Breast epithelium (tissue), 4 donors: ENCODE data around the gene DSEL. TPM values are rescaled to one million over a fixed set of nuclear protein-coding genes. Genes with fewer than 3 reads are reported as not detected.

ENCODE experiments used
- DNase-seq, 2 donors: peaks; one replicate each; pipeline ENCODE4 v3.0.0-alpha.2; 2019; ENCODE audit warnings: low spot score in 2 of 2
- H3K27ac ChIP-seq, 2 donors: fragments of 200-600 bp; sonication (generic) in 1 of 2; one replicate each; pipeline ENCODE4 v1.5.1; 2016 to 2019; ENCODE audit warnings: mild to moderate bottlenecking in 1 of 2
- H3K27me3 ChIP-seq, 2 donors: fragments of 200-600 bp; sonication (generic) in 1 of 2; one replicate each; pipeline versions ENCODE4 v1.5.1 to v1.6.0; 2017 to 2019; ENCODE audit warnings: control low read depth in 1 of 2, mild to moderate bottlenecking in 1 of 2
- H3K36me3 ChIP-seq: fragments of 200-600 bp; one replicate; pipeline ENCODE4 v1.5.1; 2019
- H3K4me1 ChIP-seq, 2 donors: fragments of 200-600 bp; sonication (generic); one replicate each; pipeline ENCODE4 v1.5.1; 2016 to 2019; ENCODE audit warnings: control low read depth in 1 of 2
- H3K4me3 ChIP-seq, 3 donors: fragments of 200-600 bp; sonication (generic); 1 replicate in 2 of 3; 2 replicates in 1 of 3; pipeline ENCODE4 v1.5.1; 2016 to 2019; ENCODE audit warnings: mild to moderate bottlenecking in 3 of 3, moderate library complexity in 2 of 3
- H3K9me3 ChIP-seq, 2 donors: fragments of 200-600 bp; sonication (generic) in 1 of 2; one replicate each; pipeline ENCODE4 v1.5.1; 2016 to 2019; ENCODE audit warnings: control low read depth in 1 of 2
- POLR2A ChIP-seq: fragments of 450-650 bp; IDR thresholded peaks from one replicate; pipeline ENCODE4 v1.6.1; 2016; ENCODE audit warnings: antibody characterized with exemption, mild to moderate bottlenecking, moderate library complexity
- POLR2AphosphoS5 ChIP-seq, 3 donors: sonication (generic); formaldehyde crosslinking; IDR thresholded peaks; one replicate each; pipeline ENCODE4 v1.6.1; 2017; ENCODE audit warnings: antibody characterized with exemption in 3 of 3
- intact Hi-C: fragments of 100-400 bp; cut with DNase I; formaldehyde crosslinking; loops from one replicate; pipeline ENCODE4 v1.15.1; 2023; ENCODE audit warnings: low total_unique reads
- total RNA-seq, 3 donors: library from RNA; depleted of rRNA; stranded (reverse); fragments of >200 nt; gene quantifications; one replicate each; pipeline ENCODE4 v1.1.0, GENCODE V29; 2016
- TF ChIP-seq, protein P1 (sequence below), 3 donors: fragments of 450-650 bp; IDR thresholded peaks; one replicate each; pipeline ENCODE4 v1.5.1; 2016 to 2017; ENCODE audit warnings: antibody characterized with exemption in 3 of 3, mild to moderate bottlenecking in 3 of 3, moderate library complexity in 3 of 3

Gene DSEL
- total RNA-seq, 3 donors from 2014 or later: 13.8 to 34.1 (median 14.5) TPM

DNA sequence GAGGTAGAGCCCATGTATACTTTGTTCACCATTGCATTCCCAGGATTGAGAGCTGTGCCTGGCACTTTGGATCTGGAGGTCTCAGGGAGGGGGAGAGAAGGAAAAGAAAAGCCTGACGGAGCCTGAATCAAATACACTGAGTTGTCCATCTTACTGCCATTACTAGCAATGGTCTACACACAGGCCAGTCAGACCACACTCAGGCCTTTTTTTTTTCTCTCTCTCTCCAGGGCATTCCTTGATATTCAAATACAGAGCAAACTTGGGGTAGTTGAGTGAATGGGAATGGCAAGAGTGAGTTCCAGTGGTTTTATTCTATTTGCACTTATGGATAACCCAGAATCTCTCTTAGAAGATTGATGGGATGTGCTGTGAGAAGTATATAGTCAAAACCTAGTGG, 11.8 kb downstream of the DSEL start:
- Histone ChIP-seq H3K36me3 (no peaks in the 10 kb centered on the region), H3K4me3 (no peak overlapping the region), H3K27ac (no peak overlapping the region), H3K27me3 (no peaks in the 10 kb centered on the region), H3K4me1 (no peaks in the 10 kb centered on the region), H3K9me3 (no peaks in the 10 kb centered on the region)
- TF ChIP-seq POLR2AphosphoS5 (IDR thresholded peaks at IDR 0.05) (no peak), POLR2A (no peak)
- TF ChIP-seq, protein P1, sequence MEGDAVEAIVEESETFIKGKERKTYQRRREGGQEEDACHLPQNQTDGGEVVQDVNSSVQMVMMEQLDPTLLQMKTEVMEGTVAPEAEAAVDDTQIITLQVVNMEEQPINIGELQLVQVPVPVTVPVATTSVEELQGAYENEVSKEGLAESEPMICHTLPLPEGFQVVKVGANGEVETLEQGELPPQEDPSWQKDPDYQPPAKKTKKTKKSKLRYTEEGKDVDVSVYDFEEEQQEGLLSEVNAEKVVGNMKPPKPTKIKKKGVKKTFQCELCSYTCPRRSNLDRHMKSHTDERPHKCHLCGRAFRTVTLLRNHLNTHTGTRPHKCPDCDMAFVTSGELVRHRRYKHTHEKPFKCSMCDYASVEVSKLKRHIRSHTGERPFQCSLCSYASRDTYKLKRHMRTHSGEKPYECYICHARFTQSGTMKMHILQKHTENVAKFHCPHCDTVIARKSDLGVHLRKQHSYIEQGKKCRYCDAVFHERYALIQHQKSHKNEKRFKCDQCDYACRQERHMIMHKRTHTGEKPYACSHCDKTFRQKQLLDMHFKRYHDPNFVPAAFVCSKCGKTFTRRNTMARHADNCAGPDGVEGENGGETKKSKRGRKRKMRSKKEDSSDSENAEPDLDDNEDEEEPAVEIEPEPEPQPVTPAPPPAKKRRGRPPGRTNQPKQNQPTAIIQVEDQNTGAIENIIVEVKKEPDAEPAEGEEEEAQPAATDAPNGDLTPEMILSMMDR (IDR thresholded peaks at IDR 0.05): no peak
- no peak for DNase-seq
- intact Hi-C loops: no loop called here

DNA sequence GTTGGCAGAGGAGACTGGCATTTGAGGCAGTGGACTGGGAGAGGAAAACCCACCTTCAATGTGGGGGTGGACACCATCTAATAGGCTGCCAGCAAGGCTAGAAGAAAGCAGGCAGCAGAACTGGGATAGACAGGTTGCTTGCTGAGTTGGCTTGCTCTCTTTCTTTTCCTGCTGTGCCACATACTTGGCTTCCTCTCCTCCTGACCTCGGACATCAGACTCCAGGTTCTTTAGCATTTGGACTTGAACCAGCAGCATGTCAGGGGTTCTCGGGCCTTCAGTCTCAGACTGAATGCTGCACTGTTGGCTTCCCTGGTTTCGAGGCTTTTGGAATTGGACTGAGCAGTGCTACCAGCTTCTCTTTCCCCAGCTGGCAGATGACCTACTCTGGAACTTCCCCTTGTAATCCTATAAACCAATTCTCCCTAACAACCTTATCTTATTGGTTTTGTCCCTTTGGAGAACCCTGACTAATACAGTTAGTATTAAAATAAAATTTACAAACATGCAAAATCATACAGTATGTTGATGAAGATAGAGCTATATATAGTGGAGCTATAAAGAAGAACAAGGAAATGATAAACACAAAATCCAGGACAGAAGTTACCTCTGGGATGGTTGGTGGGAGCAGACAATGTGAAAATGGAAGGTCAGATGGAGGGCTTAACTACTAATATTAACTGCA, 15.9 kb downstream of the DSEL start:
- TF ChIP-seq, protein P1 (IDR thresholded peaks at IDR 0.05): no peak
- TF ChIP-seq POLR2AphosphoS5 (IDR thresholded peaks at IDR 0.05) (no peak), POLR2A (no peak)
- H3K27me3 ChIP-seq: no peaks in the 10 kb centered on the region

DNA sequence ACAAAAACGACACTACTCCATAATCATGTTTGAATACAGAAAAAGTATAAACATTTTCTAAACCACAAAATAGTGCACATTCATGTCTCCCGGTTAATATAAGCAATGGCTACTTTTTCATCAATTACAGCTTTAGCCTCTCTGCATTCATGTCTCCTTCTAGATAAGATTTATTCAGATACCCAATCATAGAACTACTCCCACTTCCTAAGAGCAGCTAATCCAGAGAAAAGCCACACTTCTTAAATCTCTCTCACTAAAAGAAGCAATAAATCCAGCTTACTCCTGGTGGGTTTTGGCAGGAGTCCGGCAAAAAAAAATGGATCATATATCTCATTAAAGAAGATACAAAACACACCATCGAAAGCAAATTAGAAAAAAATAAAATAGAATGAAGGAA, 20.1 kb downstream of the DSEL start:
- TF ChIP-seq POLR2A (no peak), POLR2AphosphoS5 (IDR thresholded peaks at IDR 0.05) (no peak)
- TF ChIP-seq, protein P1 (IDR thresholded peaks at IDR 0.05): no peak
- Histone ChIP-seq H3K36me3 (no peaks in the 10 kb centered on the region), H3K4me1 (no peaks in the 10 kb centered on the region), H3K27ac (no peak overlapping the region), H3K4me3 (no peak overlapping the region), H3K27me3 (no peaks in the 10 kb centered on the region), H3K9me3 (no peaks in the 10 kb centered on the region)
- DNase-seq: no peak
- intact Hi-C loops: no loop called here

More for the DNA sequence above, 15.9 kb downstream of the DSEL start:
- Histone ChIP-seq H3K9me3 (no peaks in the 10 kb centered on the region), H3K27ac (no peak overlapping the region), H3K4me1 (no peaks in the 10 kb centered on the region), H3K4me3 (no peak overlapping the region), H3K36me3 (no peaks in the 10 kb centered on the region)
- intact Hi-C loops: no loop called here
- DNase-seq: no peak

DNA sequence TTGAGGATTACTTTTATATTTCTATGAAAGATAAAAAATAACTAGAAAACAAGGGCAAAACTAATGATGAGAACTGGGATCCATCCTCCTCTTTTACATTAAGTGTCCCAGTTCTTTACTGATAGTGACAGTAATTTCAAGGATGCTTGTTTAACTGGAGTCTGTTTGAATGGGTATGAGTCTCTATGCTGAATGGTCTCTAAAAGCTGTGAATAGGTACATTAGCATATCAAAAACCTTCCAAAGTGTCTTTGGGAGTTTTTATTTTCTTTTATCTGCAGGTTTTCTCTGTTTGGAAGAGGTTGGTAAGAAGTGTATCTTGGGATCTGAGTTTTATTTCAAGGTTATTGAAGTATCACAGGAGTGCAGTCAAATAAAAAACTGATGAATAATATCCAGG, 30.0 kb downstream of the DSEL start:
- Histone ChIP-seq H3K36me3 (no peaks in the 10 kb centered on the region), H3K4me3 (no peak overlapping the region), H3K27ac (no peak overlapping the region), H3K9me3 (no peaks in the 10 kb centered on the region), H3K4me1 (no peaks in the 10 kb centered on the region), H3K27me3 (no peaks in the 10 kb centered on the region)
- intact Hi-C loops: no loop called here
- DNase-seq: no peak
- TF ChIP-seq, protein P1 (IDR thresholded peaks at IDR 0.05): no peak

DNA sequence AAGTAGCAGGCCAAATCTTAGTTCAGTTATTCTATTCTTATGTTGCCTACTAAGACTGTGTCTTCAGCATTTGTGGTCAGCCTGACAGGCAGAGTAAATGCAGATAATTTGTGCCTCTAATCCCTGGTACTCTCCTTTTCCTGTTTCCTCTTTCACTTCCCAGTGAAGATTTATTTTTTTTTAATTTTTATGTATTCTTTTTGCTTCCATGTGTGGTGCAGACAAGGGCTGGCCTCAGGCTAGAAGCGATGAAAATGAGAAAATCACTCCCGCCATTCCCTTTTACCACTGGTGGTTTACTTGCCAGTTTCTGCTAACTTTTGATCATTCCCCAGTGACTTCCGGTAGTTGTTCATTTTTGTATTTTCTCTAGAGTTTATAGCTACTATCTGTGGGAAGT, 30.9 kb downstream of the DSEL start:
- Histone ChIP-seq H3K36me3 (no peaks in the 10 kb centered on the region), H3K27ac (no peak overlapping the region), H3K4me1 (no peaks in the 10 kb centered on the region), H3K9me3 (no peaks in the 10 kb centered on the region), H3K27me3 (no peaks in the 10 kb centered on the region), H3K4me3 (no peak overlapping the region)
- intact Hi-C loops: no loop called here
- no peak for DNase-seq
- no peak for TF ChIP-seq POLR2A
- TF ChIP-seq, protein P1 (IDR thresholded peaks at IDR 0.05): no peak
- TF ChIP-seq POLR2AphosphoS5 (IDR thresholded peaks at IDR 0.05): no peak
